SH-SY5Y (cell line): ENCODE data around the gene SV2B.

Experiments used
- GATA2 ChIP-seq: IDR thresholded peaks from 2 replicates; pipeline ENCODE4 v1.6.1; 2011; ENCODE audit warnings: mild to moderate bottlenecking, low read depth, low read length
- GATA3 ChIP-seq: IDR thresholded peaks from 2 replicates; pipeline ENCODE4 v1.6.1; 2011; ENCODE audit warnings: low read depth, mild to moderate bottlenecking, low read length, moderate library complexity

The SV2B gene

DNA sequence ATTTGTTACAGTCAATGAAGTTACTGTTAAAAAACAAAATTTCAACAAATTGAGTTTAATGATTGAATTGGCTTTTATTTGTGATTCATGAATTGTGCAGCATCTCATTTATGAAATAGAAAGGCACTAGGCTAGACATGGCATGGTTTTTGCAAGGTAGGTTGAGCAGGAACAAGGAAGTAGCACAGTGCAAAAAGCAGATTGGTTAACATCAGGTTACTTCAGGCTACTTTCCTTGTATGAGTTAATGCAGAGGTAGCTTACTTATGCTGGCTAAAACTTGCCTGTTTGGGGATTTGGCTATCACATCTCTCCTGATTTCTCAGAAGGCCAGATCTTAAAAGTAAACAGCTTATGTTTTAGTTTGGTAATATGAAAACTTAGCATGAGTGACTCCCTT lies 23.0 kb upstream of the SV2B start:
- TF ChIP-seq GATA3 = no peak
- no peak for TF ChIP-seq GATA2

DNA sequence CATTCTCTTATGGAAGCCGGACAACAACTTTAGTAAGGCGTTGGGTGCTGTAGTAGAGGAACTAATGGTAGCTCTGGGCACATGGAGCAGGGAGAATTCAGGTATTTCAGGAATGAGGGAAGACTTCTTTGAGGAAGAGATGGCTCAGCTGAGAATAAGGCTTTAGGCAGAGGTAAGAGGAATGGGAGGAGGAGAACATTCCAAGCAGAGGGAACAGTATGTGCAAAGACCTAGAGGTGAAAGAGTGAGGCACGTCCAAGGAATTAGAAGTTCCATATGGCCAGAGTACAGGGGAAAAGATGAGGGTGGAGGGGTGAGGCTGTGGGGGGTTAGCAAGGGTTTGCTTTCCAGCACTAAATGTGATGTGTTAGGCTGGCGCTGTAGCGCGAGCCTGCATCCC lies 1.6 kb upstream of the SV2B start:
- TF ChIP-seq GATA2 (no peak), GATA3 (no peak)

DNA sequence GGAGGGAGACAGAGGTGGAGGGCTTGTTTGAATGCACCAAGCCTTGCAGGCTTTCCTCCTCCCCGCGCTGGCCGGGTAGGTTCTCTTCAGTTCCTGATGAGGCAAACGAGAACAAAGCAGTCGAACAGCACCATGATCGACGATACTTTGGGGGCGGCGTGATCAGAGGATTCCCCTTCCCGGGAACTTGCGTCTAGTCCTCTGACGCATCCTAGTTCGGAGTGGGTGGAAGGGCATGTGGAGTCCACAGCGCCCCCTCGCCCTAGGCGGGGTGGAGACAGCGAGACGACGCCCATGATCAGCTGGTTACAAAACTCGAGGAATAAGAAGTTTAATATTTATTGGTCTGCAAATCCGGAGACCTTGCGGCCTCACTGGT lies 452 bp upstream of the SV2B start:
- no peak for TF ChIP-seq GATA2
- no peak for TF ChIP-seq GATA3

DNA sequence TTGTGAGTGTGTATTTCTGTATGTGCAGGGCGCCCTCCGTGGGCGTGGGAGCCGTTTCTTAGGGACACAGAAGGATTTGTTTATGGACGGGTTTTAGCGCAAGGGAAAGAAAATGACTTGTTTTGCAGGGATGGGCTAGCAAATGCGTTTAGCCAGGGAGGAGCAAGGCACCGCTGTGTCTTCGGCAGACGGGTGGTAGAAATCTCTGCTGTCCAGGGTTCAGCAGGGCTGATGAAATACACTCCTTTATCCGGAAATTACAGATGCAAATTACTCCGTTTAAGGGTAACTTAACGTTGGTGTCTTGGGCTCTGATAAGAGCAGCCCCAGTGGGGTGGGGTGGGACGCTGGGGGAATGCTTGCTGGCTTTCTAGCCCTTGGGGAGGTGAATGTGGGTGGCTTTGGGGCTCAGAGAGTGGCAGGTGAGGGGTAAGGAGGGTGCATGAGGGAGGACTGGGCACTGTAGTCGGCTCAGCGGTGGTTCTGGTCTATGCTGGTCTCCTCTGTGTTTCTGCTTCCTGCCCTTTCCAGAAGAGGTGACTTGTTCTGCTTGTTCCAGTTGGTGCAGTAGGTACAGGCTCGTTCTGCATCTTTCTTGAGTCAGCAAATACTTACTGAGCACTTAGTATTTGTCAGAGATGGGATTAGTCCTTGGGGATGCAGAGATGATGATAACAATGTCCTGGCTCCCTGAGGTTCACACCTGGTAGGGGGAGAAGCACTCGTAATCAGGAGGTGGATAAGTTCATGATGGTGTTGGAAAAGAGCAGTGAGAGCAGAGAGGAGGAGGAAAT lies 954 bp downstream of the SV2B start:
- TF ChIP-seq GATA3 (no peak), GATA2 (no peak)

DNA sequence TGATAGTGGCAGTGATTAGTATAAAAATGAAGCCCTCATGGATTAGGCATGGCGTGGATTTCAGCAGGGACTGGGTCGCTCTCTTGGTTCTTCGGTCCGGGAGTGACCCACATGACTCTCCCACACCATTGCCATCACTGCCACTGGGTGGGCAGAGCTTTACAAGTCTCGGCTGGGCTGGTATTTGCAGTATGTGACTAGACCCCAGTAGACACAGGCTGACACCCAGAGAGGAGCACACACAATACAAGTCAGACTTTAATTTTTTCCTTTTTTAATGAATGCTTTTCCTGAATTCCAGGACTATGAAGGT lies 1.5 kb downstream of the SV2B start:
- TF ChIP-seq GATA2 (no peak), GATA3 (no peak)

DNA sequence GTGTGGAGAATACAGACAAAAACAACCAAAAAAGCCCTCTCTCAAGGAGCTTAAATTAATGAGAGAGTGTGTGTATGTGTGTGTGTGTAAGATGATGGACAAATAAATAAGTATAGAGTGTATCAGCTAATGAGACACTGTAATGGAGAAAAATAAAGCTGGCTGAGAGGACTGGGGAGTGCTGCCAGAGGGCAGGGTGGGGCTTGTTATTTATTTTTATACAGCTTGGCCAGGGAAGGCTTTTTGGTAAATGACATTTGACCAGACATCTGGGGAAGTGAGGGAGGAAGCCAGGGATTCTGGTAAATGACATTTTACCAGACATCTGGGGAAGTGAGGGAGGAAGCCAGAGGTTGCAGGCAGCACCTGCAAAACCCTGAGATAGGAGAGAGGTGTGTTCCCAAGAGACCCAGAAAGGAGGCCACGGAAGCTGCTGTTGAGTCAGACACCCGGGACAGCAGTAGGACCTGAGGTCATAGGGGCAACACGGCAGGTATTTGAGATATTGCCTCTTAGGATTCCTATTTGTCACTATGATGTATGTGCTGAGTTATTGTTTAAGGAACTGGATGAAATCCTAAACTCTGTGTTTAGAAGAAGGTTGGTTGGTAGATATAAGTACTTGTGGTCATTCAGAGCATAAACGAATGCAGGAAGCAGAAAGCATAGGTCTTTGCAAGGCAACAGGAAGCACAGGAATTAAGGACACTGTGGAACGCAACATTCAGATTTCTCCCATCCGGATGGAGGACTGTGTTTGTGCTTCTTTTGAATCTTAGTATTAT lies 2.7 kb downstream of the SV2B start:
- no peak for TF ChIP-seq GATA3
- TF ChIP-seq GATA2 = no peak

DNA sequence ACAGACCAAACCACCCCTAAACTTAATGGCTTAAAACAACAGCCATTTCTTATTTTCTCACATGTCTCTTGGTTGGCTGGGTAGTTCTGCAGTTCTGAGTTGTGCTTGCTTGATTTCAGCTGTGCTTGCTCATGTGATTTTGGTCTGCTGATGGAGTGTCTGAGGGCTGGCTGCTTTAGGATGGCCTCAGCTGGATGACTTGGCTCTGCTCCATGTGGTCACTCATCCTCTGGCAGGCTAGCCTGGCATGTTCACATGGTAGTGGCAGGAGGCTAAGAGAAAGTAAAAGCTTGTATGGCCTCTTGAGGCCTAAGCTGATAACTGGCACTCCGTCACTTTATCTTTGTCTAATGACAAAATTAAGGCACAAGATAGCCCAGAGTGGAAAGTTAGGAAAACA lies 4.1 kb downstream of the SV2B start:
- TF ChIP-seq GATA2 = no peak
- TF ChIP-seq GATA3 = no peak

DNA sequence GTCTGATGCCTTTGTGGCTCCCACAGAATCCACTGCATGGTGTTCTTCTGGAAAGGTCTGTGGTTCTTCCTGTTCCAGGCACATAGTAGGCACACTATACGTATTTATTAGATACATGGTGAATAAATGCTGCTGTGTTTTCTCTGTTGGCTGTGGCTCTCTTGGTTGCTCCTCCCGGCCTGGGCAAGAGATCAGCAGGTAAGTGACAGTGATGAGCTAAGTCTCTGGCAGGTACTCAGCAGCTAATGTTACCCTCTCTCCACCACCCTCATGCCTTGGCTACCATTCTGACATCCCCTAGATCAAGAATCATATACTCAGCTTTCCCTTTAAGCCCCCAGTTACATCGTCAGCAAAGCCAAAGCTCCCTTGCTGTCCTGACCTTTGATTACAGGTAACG lies 8.4 kb downstream of the SV2B start:
- TF ChIP-seq GATA3 (no peak), GATA2 (no peak)

DNA sequence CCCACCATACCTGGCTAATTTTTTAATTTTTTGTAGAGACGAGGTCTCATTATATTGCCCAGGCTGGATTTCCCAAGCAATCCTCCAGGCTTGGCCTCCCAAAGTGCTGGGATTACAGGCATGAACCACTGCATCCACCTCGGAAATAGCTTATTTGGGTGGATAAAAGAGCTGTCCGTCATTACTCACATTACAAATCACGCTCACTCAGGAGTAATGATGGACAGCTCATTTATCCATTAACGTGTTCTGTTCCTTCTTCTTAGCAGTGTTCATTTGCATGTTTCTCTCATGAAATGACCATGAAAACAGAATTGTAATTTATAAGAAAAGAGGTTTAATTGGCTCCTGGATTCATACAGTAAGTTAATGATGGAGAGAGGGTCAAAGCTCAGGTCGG lies 9.8 kb downstream of the SV2B start:
- TF ChIP-seq GATA2 = no peak
- TF ChIP-seq GATA3 = no peak

DNA sequence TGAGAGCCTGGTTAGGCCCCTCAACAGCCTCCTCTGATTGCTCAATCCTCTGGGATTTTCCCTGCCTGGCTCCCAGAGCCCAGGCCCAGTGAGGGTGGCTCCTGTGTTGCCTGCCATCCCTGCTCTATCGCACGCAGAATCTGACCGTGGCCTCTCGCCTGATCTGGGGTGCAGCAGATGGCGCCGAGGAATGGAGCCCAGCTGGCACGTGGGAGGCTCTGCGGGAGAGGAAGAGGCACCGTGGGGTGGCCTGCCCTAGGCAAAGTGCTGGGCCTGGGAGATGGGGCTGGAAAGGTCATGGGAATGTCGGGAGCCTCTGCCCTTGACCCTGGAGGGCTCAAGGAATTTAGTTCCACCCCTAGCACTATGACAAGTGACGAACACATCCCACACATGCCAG lies 10.3 kb downstream of the SV2B start:
- no peak for TF ChIP-seq GATA2
- no peak for TF ChIP-seq GATA3

DNA sequence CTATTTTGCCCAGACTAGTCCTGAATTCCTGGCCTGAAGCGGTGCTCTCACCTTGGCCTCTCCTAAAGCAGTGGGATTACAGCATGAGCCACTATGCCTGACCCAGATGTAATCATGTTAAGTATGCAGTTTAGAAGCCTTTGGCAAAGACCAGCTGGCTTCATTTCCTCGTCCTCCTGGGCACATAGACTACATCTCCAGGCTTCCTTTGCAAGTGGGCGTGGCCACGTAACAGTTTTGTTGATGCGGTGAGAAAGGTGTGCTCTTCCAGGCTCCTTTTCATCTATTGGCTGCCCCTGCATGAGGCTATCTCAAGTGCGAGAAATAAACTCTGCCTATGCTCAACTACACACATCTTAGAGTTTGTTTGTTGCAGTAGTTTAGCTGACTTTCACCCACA lies 13.0 kb downstream of the SV2B start:
- TF ChIP-seq GATA2 = no peak
- no peak for TF ChIP-seq GATA3

DNA sequence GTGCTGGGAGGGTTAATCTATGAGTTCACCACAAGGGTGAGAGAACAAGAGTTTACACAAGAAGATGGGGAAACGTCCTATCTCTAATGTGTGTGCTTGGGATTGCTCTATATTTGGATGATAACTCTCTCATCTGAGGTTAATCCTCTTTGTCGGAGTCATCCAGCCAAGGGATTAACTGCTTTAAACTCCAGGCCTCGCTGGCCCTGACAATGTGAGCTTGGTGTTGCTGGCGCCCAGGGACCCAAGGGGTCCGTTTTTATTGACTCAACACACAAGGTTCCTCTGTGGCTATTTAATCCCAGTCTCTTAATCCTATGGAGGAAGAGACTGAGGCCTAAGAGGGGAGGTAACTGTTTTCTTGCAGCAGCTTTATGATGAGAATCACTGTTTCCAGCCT lies 14.2 kb downstream of the SV2B start:
- TF ChIP-seq GATA2 (no peak), GATA3 (no peak)

DNA sequence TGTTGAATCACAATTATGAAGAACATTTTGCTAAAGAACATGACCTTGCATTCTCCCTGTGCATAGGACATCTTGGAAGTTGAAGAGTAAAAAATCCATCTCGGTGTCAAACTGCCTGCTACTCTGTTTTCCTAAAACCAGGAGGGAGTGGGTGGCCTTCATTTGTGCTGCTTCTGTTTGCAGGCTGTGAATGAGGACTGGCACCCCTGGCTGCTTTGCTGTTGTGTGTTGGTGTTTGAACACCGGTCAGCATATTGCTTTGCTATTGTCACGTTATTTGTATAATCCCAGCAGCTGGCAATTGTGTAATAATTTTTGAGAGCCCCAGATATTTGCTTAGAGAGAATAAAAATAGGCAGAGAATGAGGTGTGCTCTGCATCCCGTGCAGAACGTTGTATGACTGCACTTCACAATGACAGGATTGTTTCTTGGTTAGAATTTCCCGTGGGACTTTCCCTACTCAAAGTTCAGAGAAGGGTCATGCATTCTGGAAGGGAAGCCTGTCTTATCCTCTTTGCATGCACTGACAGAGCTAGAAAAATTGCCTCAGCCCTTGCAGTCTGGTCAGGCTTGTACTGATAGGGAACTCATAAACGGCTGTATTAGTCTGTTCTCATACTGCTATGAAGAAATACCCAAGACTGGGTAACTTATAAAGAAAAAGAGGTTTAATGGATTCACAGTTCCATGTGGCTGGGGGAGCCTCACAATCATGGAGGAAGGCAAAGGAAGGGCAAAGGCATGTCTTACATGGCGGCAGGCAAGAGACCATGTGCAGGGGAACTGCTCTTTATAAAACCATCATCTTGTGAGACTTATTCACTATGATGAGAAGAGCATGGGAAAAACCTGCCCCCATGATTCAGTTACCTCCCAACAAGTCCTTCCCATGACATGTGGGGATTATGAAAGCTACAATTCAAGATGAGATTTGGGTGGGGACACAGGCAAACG lies 16.3 kb downstream of the SV2B start:
- no peak for TF ChIP-seq GATA2
- no peak for TF ChIP-seq GATA3

DNA sequence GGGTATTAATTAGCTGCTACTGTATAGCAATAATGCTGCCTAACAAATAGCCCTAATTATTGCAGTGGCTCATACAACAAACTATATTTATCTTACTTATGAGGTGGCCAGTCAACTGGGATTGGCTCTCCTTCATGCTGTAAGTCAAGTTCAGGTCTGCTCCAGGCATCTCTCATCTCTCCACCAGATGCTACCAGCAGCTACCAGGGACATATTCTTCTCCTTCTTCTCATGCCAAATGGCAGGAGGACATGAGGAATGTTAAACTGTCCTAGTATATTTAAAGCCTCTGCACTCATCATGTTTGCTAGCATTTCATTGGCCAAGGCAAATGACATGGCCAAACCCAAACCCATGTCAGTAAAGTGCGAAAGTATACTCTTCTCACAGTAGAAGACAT lies 17.3 kb downstream of the SV2B start:
- TF ChIP-seq GATA2 (no peak), GATA3 (no peak)

DNA sequence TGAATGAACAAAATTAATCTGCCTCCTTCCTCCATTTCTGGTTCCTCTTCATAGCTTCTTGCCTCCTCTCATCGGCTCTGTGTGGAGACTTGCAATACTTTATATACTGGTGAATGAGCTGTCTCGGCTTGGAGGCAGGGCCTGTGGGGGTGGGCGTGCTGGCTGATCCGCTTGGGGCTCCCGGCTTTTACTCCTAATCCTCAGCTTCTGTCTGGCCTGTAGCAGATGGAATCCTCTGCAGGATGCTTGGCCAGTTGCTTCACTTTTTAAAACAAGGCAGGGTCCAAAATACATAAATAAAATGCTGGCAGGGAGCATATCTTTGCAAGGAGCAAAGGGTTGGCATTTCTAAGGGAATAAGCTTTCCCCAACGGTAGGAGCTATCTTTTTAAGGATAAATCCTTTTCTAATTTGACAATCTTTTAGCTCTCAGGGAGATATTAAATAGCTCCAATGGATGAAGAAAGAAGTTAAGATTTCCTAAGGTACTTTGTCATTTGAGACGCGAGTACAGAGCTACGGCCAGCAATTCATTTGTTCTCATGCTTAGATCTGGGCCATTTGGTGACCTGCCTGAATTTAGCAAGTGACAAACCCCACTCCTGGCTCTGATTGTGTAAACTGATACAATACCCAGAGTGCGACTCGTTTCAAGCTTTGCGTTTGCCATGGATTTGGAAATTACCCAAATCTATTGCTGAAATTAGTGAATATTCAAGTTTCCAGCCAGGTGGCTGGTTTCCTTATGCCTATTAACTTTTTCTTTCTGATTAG lies 18.9 kb downstream of the SV2B start:
- TF ChIP-seq GATA2 = no peak
- TF ChIP-seq GATA3 = no peak

DNA sequence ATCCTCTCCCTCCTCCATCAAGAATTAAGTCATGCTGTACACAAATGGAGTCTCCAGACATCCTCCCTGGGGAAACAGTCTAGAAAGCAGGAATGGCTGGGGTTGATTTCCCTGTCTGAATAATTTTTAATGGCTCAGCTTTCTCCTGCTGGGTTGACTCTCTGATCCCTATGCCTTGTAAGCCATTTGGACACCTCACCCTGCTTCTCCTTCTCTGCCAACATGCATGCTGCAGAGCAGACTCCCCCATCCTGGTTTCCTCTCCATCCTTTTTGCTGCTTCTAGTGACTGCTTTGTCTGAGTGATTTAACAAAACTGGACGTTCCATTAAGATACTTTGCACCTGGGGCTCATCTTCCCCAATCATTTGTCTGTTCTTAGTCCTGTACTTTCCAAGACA lies 22.2 kb downstream of the SV2B start:
- no peak for TF ChIP-seq GATA2
- TF ChIP-seq GATA3 = no peak
